Caco-2 (cell line): ENCODE data around the gene COMTD1. TPM values are rescaled to one million over a fixed set of nuclear protein-coding genes. Genes with fewer than 3 reads are reported as not detected.

ENCODE experiments used
- BruUV-seq: library from RNA; stranded (reverse); fragments of 400-500 nt; replicated peaks from 2 replicates; lab custom pipeline; 2021; lab: Mats Ljungman, UMichigan
- CTCF ChIA-PET: fragments of 300-600 bp; sonication (Branson Sonifier 250); formaldehyde crosslinking; loops from one replicate; lab custom pipeline; 2022; ENCODE audit warnings: antibody characterized with exemption; lab: Charles Lee
- POLR2A ChIA-PET: fragments of 300-600 bp; sonication (Branson Sonifier 250); formaldehyde crosslinking; loops from one replicate; lab custom pipeline; 2022; ENCODE audit warnings: antibody characterized with exemption; lab: Charles Lee
- DNase-seq, 2 experiments: peaks; one replicate each; pipeline versions ENCODE4 v3.0.0 to v3.0.0-alpha.2; 2020 to 2022
- H3K27me3 ChIP-seq: replicated peaks from 2 replicates; pipeline ENCODE4 v1.6.0; 2011; ENCODE audit warnings: low read length; ENCODE audit not compliant: control insufficient read depth, insufficient read depth
- H3K36me3 ChIP-seq: 2 replicates; pipeline ENCODE4 v1.5.1; 2011; ENCODE audit warnings: low read length; ENCODE audit not compliant: control insufficient read depth, insufficient read depth
- H3K4me1 ChIP-seq: fragments of 250-450 bp; sonication (Bioruptor Pico); 2 replicates; pipeline ENCODE4 v1.5.1; 2020; ENCODE audit warnings: mild to moderate bottlenecking
- H3K4me3 ChIP-seq: 2 replicates; pipeline ENCODE4 v1.5.1; 2011; ENCODE audit warnings: low read depth, mild to moderate bottlenecking, control low read depth, low read length
- H3K9me3 ChIP-seq: fragments of 250-450 bp; sonication (Bioruptor Pico); 2 replicates; pipeline ENCODE4 v1.5.1; 2020; ENCODE audit warnings: mild to moderate bottlenecking, moderate library complexity
- H3K27ac Mint-ChIP-seq: one replicate; pipeline ENCODE4 v1.8.0; 2022; ENCODE audit warnings: mixed read lengths; ENCODE audit not compliant: unreplicated experiment
- H3K27me3 Mint-ChIP-seq: one replicate; pipeline ENCODE4 v1.8.0; 2022; ENCODE audit warnings: mixed read lengths; ENCODE audit not compliant: insufficient read depth, unreplicated experiment
- H3K36me3 Mint-ChIP-seq: one replicate; pipeline ENCODE4 v1.8.0; 2022; ENCODE audit warnings: mild to moderate bottlenecking, mixed read lengths; ENCODE audit not compliant: insufficient read depth, unreplicated experiment
- H3K4me1 Mint-ChIP-seq: one replicate; pipeline ENCODE4 v1.8.0; 2022; ENCODE audit warnings: low read depth, mixed read lengths; ENCODE audit not compliant: unreplicated experiment
- H3K4me3 Mint-ChIP-seq: one replicate; pipeline ENCODE4 v1.8.0; 2022; ENCODE audit warnings: mild to moderate bottlenecking, moderate library complexity, mixed read lengths; ENCODE audit not compliant: unreplicated experiment
- H3K9me3 Mint-ChIP-seq: one replicate; pipeline ENCODE4 v1.8.0; 2022; ENCODE audit warnings: mixed read lengths; ENCODE audit not compliant: unreplicated experiment
- CTCF ChIP-seq, 2 experiments: fragments of 200-600 bp in 1 of 2; IDR thresholded peaks; 1 replicate in 1 of 2; 2 replicates in 1 of 2; pipeline versions ENCODE4 v1.5.1 to v1.8.0; 2011 to 2022; ENCODE audit warnings: antibody characterized with exemption in 1 of 2, control low read depth in 1 of 2, inconsistent platforms in 1 of 2, low read depth in 1 of 2, low read length in 1 of 2, mild to moderate bottlenecking in 1 of 2, moderate library complexity in 1 of 2; ENCODE audit not compliant: insufficient read depth in 1 of 2, severe bottlenecking in 1 of 2, unreplicated experiment in 1 of 2
- intact Hi-C: fragments of 100-400 bp; cut with micrococcal nuclease; formaldehyde crosslinking; loops from one replicate; pipeline ENCODE4 v1.10.0; 2022; ENCODE audit not compliant: unreplicated experiment
- total RNA-seq: library from RNA; stranded (reverse); gene quantifications from 2 replicates; pipeline ENCODE4 v1.2.3, GENCODE V29; 2022

The COMTD1 gene
- total RNA-seq, 1 experiment from 2014 or later: 38.7 TPM

GRCh38 chr10:75244487-75245353 is 9.0 kb upstream of the COMTD1 start:
- Histone ChIP-seq H3K36me3 (no peaks in the 10 kb centered on the region), H3K9me3 (no peaks in the 10 kb centered on the region), H3K4me1 (peaks cover 7% of the 10 kb centered on the region; the same call in 1 of the 2 replicates), H3K4me3 (no peak overlapping the region), H3K27me3 (no peaks in the 10 kb centered on the region)
- Mint-ChIP-seq H3K4me1 (no peaks in the 10 kb centered on the region), H3K27ac (no peak overlapping the region), H3K27me3 (no peaks in the 10 kb centered on the region), H3K36me3 (no peaks in the 10 kb centered on the region), H3K4me3 (no peak overlapping the region), H3K9me3 (no peaks in the 10 kb centered on the region)
- ChIA-PET POLR2A (no interaction called here), CTCF (interaction anchor here (1.6 kb wide), 1 partner anchor 9 kb away, joined by 10 read pairs; the partner anchor contains the start of gene COMTD1)
- no TSS peak for BruUV-seq
- TF ChIP-seq CTCF (IDR thresholded peaks at IDR 0.05; ENCODE audit: insufficient read depth in 1 of 2, low read depth in 1 of 2, low read length in 1 of 2, severe bottlenecking in 1 of 2, unreplicated experiment in 1 of 2): no peak
- no peak for DNase-seq
- intact Hi-C loops: no loop called here

GRCh38 chr10:75243426-75243825 is 7.7 kb upstream of the COMTD1 start:
- Histone ChIP-seq H3K27me3 (no peaks in the 10 kb centered on the region), H3K4me1 (peaks cover 7% of the 10 kb centered on the region; the same call in 1 of the 2 replicates), H3K9me3 (no peaks in the 10 kb centered on the region), H3K4me3 (no peak overlapping the region), H3K36me3 (no peaks in the 10 kb centered on the region)
- no peak for TF ChIP-seq CTCF (IDR thresholded peaks at IDR 0.05; ENCODE audit: insufficient read depth in 1 of 2, low read depth in 1 of 2, low read length in 1 of 2, severe bottlenecking in 1 of 2, unreplicated experiment in 1 of 2)
- no peaks in the 10 kb centered on the region for H3K4me1 Mint-ChIP-seq
- no peak for DNase-seq
- CTCF ChIA-PET: interaction anchor here (0.6 kb wide), 1 partner anchor 40 kb away, joined by 8 read pairs; no protein-coding TSS in a partner anchor
- H3K27ac Mint-ChIP-seq: no peak overlapping the region
- H3K4me3 Mint-ChIP-seq: no peak overlapping the region
- POLR2A ChIA-PET: no interaction called here
- no peaks in the 10 kb centered on the region for H3K9me3 Mint-ChIP-seq
- H3K27me3 Mint-ChIP-seq: no peaks in the 10 kb centered on the region
- no TSS peak for BruUV-seq
- H3K36me3 Mint-ChIP-seq: no peaks in the 10 kb centered on the region
- intact Hi-C loops: no loop called here

GRCh38 chr10:75240329-75241076 is 4.7 kb upstream of the COMTD1 start:
- Mint-ChIP-seq H3K36me3 (peaks cover 4% of the 10 kb centered on the region), H3K4me3 (no peak overlapping the region), H3K9me3 (no peaks in the 10 kb centered on the region), H3K27me3 (no peaks in the 10 kb centered on the region), H3K27ac (no peak overlapping the region), H3K4me1 (peaks cover 7% of the 10 kb centered on the region)
- POLR2A ChIA-PET: no interaction called here
- Histone ChIP-seq H3K27me3 (no peaks in the 10 kb centered on the region), H3K36me3 (no peaks in the 10 kb centered on the region), H3K9me3 (no peaks in the 10 kb centered on the region), H3K4me1 (peaks cover 24% of the 10 kb centered on the region), H3K4me3 (no peak overlapping the region)
- DNase-seq: no peak
- BruUV-seq: no TSS peak
- CTCF ChIA-PET: no interaction called here
- intact Hi-C loops: no loop called here
- TF ChIP-seq CTCF (IDR thresholded peaks at IDR 0.05; ENCODE audit: insufficient read depth in 1 of 2, low read depth in 1 of 2, low read length in 1 of 2, severe bottlenecking in 1 of 2, unreplicated experiment in 1 of 2): no peak
